ENCODE data around the gene FOXP2. TPM values are rescaled to one million over a fixed set of nuclear protein-coding genes. Genes with fewer than 3 reads are reported as not detected.

The FOXP2 gene
- total and polyA plus RNA-seq, 9 of the 15 experiments (the other 6 are each of a cell fraction or from before 2014, with no cell fraction given): not detected

GRCh38 chr7:114629762-114630161, 215.1 kb downstream of the FOXP2 start (continued):
- TF ChIP-seq MGA (IDR thresholded peaks at IDR 0.05): no peak
